Muscle layer of colon (tissue), 2 donors: ENCODE results near the gene LAMB2.

Source experiments
- H3K27ac ChIP-seq: one replicate; pipeline ENCODE4 v1.7.0; 2013; ENCODE audit warnings: low read depth, mild to moderate bottlenecking, low read length, moderate library complexity
- H3K27me3 ChIP-seq, 2 donors: one replicate each; pipeline ENCODE4 v1.7.0; 2013; ENCODE audit warnings: low read length in 2 of 2, mild to moderate bottlenecking in 2 of 2; ENCODE audit not compliant: insufficient read depth in 2 of 2, control insufficient read depth in 1 of 2
- H3K36me3 ChIP-seq: one replicate; pipeline ENCODE4 v1.7.0; 2013; ENCODE audit warnings: mild to moderate bottlenecking, low read length; ENCODE audit not compliant: insufficient read depth
- H3K4me1 ChIP-seq: one replicate; pipeline ENCODE4 v1.7.0; 2013; ENCODE audit warnings: mild to moderate bottlenecking, low read length; ENCODE audit not compliant: insufficient read depth
- H3K4me3 ChIP-seq, 2 donors: one replicate each; pipeline ENCODE4 v1.7.0; 2013; ENCODE audit warnings: low read length in 2 of 2, low read depth in 1 of 2, mild to moderate bottlenecking in 1 of 2, moderate library complexity in 1 of 2
- H3K9ac ChIP-seq: one replicate; pipeline ENCODE4 v1.7.0; 2013; ENCODE audit warnings: low read length
- H3K9me3 ChIP-seq: one replicate; pipeline ENCODE4 v1.7.0; 2013; ENCODE audit warnings: mild to moderate bottlenecking, low read length
- donor health status: abdominal sarcoma.
- donor health status: Adenocarcinoma of cecum.

Gene LAMB2

GRCh38 chr3:49171119-49171774 lies 38.4 kb upstream of the LAMB2 start, which contains the start of gene KLHDC8B:
TSS of gene KLHDC8B (plus strand) at chr3:49171598. CDS start at chr3:49172770, 1,172 bp downstream.
- H3K9ac ChIP-seq: peak within 1 kb of the TSS; percentile 85
- H3K9me3 ChIP-seq: no peaks in the 10 kb centered on the region
- no peaks in the 10 kb centered on the region for H3K27me3 ChIP-seq
- peak within 1 kb of the TSS; percentile 84 to 90 for H3K4me3 ChIP-seq
- peaks cover 41% of the 10 kb centered on the region for H3K4me1 ChIP-seq
- peaks cover 21% of the 10 kb centered on the region for H3K36me3 ChIP-seq
- H3K27ac ChIP-seq: peak within 1 kb of the TSS; percentile 84

- peak overlapping the region; percentile 85 for H3K9ac ChIP-seq
- H3K4me1 ChIP-seq: peaks cover 42% of the 10 kb centered on the region
- no peaks in the 10 kb centered on the region for H3K27me3 ChIP-seq
- H3K27ac ChIP-seq: peak overlapping the region; percentile 84
- H3K36me3 ChIP-seq: peaks cover 16% of the 10 kb centered on the region
- no peaks in the 10 kb centered on the region for H3K9me3 ChIP-seq
- H3K4me3 ChIP-seq: peak overlapping the region in 1 of 2 donors; percentile 84
Measured at GRCh38 chr3:49170744-49171118, 37.9 kb upstream of the LAMB2 start.

GRCh38 chr3:49166752-49167556 lies 34.1 kb upstream of the LAMB2 start:
- Histone ChIP-seq H3K4me1 (peaks cover 27% of the 10 kb centered on the region), H3K27ac (peak overlapping the region; percentile 89), H3K36me3 (peaks cover 14% of the 10 kb centered on the region), H3K9me3 (no peaks in the 10 kb centered on the region), H3K4me3 (peak overlapping the region; percentile 78 to 92), H3K9ac (no peak overlapping the region), H3K27me3 (no peaks in the 10 kb centered on the region)

- Histone ChIP-seq H3K4me3 (peak within 1 kb of the TSS; percentile 78 to 92), H3K9ac (peak within 1 kb of the TSS; percentile 80), H3K27ac (peak within 1 kb of the TSS; percentile 89), H3K4me1 (peaks cover 27% of the 10 kb centered on the region), H3K27me3 (no peaks in the 10 kb centered on the region), H3K36me3 (peaks cover 14% of the 10 kb centered on the region), H3K9me3 (no peaks in the 10 kb centered on the region)
Measured at GRCh38 chr3:49165771-49166751, 33.2 kb upstream of the LAMB2 start, which contains the start of gene CCDC71. TSS of gene CCDC71 (minus strand) at chr3:49166331. CDS start at chr3:49164208, 2,123 bp downstream.

GRCh38 chr3:49164983-49165720 lies 32.3 kb upstream of the LAMB2 start:
- H3K36me3 ChIP-seq: peaks cover 14% of the 10 kb centered on the region
- peak overlapping the region; percentile 78 to 92 for H3K4me3 ChIP-seq
- peak overlapping the region; percentile 57 for H3K27ac ChIP-seq
- H3K9me3 ChIP-seq: no peaks in the 10 kb centered on the region
- no peaks in the 10 kb centered on the region for H3K27me3 ChIP-seq
- peaks cover 20% of the 10 kb centered on the region for H3K4me1 ChIP-seq
- H3K9ac ChIP-seq: peak overlapping the region; percentile 80

- H3K4me3 ChIP-seq: no peak overlapping the region
- H3K9ac ChIP-seq: no peak overlapping the region
- H3K27me3 ChIP-seq: no peaks in the 10 kb centered on the region
- H3K27ac ChIP-seq: no peak overlapping the region
- peaks cover 14% of the 10 kb centered on the region for H3K36me3 ChIP-seq
- peaks cover 20% of the 10 kb centered on the region for H3K4me1 ChIP-seq
- H3K9me3 ChIP-seq: no peaks in the 10 kb centered on the region
Measured at GRCh38 chr3:49163609-49164008, 30.8 kb upstream of the LAMB2 start.

GRCh38 chr3:49162751-49163419 lies 30.0 kb upstream of the LAMB2 start:
- Histone ChIP-seq H3K36me3 (peaks cover 14% of the 10 kb centered on the region), H3K9me3 (no peaks in the 10 kb centered on the region), H3K4me1 (peaks cover 20% of the 10 kb centered on the region), H3K27me3 (no peaks in the 10 kb centered on the region), H3K4me3 (no peak overlapping the region), H3K27ac (no peak overlapping the region), H3K9ac (no peak overlapping the region)

- Histone ChIP-seq H3K27ac (no peak overlapping the region), H3K4me1 (peaks cover 18% of the 10 kb centered on the region), H3K27me3 (no peaks in the 10 kb centered on the region), H3K36me3 (peaks cover 14% of the 10 kb centered on the region), H3K9me3 (no peaks in the 10 kb centered on the region), H3K4me3 (no peak overlapping the region), H3K9ac (no peak overlapping the region)
Measured at GRCh38 chr3:49161808-49162530, 29.1 kb upstream of the LAMB2 start.

- H3K4me3 ChIP-seq: no peak overlapping the region
- H3K9ac ChIP-seq: no peak overlapping the region
- H3K4me1 ChIP-seq: peaks cover 10% of the 10 kb centered on the region
- H3K27ac ChIP-seq: no peak overlapping the region
- H3K9me3 ChIP-seq: no peaks in the 10 kb centered on the region
- no peaks in the 10 kb centered on the region for H3K27me3 ChIP-seq
- H3K36me3 ChIP-seq: peaks cover 14% of the 10 kb centered on the region
Measured at GRCh38 chr3:49161197-49161596, 28.3 kb upstream of the LAMB2 start.

- Histone ChIP-seq H3K27me3 (no peaks in the 10 kb centered on the region), H3K4me3 (no peak overlapping the region), H3K4me1 (no peaks in the 10 kb centered on the region)
Measured at GRCh38 chr3:49158792-49159191, 25.9 kb upstream of the LAMB2 start.

More at GRCh38 chr3:49158792-49159191, 25.9 kb upstream of the LAMB2 start:
- H3K9ac ChIP-seq: no peak overlapping the region
- H3K36me3 ChIP-seq: peaks cover 8% of the 10 kb centered on the region
- no peak overlapping the region for H3K27ac ChIP-seq
- H3K9me3 ChIP-seq: no peaks in the 10 kb centered on the region
